Measurements from ENCODE around the gene LRP2BP.
"Not testable (repeated sequence)": the region's sequence is repeated elsewhere in the genome, so short reads cannot be mapped to it uniquely, and the experiment has no call there.

LRP2BP gene

DNA sequence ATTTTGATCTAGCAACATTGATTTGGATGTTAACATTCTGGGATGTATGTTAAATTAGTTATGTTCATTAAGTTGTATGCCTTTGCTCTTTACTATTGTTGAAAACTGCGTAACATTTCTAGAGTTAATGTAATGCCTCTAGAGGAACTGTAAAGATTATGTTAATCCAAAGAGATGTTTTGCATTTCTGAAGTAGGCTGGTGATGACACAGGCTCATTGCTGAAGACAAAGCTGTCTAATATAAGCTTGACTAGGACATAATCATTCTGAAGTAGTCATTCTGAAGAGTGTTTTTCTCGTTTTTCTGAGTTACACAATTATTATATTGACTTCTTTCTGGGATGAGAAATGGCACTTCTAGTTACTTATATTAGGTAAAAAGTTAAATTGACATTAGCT, 72.9 kb downstream of the LRP2BP start:
- DNase-seq = no peak

DNA sequence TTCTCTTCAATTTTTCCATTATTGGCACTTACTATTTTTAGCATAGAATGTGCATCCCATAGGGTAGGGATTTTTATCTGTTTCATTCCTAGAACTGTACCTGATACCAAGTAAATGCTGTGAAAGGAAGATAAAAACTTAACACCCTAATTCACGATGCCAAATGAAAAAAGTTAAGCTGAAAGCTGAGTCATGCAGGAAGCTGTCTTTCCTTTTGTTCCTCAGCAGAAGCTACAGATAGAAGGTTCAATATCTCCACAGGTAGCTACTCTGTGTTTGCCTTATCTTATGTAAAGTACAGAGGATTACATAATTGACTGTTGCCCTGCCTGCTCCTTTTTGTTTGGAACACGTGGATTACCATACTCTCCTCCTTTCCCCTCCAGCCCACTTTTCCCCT, 77.0 kb downstream of the LRP2BP start:
- DNase-seq = no peak

DNA sequence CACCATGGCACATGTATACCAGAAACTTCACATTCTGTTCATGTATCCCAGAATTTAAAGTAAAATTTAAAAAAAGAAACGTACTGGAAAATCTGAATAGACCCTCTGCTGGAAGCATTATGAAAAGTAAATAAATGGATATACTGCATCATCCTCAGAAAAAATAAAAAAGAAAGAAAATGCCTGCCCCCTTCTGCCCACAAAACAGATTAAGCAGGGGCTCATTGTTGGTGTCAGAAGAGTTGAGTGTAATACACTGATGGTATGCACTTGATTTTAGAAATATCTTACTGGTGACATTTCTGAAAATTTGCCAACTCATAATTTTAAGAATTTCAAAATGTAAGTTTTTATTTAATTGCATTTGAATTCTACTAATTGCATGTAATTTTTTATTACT, 77.8 kb downstream of the LRP2BP start:
- no peak for DNase-seq

DNA sequence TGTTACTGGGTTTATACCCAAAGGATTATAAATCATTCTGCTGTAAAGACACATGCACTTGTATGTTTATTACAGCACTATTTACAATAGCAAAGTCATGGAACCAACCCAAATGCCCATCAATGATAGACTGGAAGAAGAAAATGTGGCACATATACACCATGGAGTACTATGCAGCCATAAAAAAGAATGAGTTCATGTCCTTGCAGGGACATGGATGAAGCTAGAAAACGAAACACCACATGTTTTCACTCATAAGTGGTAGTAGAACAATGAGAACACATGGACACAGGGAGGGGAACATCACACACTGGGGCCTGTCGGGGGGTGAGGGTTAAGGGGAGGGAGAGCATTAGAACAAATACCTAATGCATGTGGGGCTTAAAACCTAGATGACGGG, 78.3 kb downstream of the LRP2BP start:
- DNase-seq = not testable (repeated sequence)
